ENCODE results near the gene RALGPS2.
A peak's percentile ranks its signal among the peaks of the same experiment; 100 is the strongest.

RALGPS2 gene

GRCh38 chr1:178724728-178725465 lies at the start of gene RALGPS2:
Gene RALGPS2, plus strand, starts transcription at chr1:178725244. Its CDS starts 51,521 bp downstream, at chr1:178776765.
- peak; percentile 73 for DNase-seq
- H3K36me3 Mint-ChIP-seq, result no peaks in the 10 kb centered on the region
- CTCF ChIA-PET, result no interaction called here
- peaks cover 12% of the 10 kb centered on the region for H3K27me3 Mint-ChIP-seq
- H3K27ac Mint-ChIP-seq, result peak within 1 kb of the TSS; percentile 80
- peaks cover 10% of the 10 kb centered on the region for H3K4me1 Mint-ChIP-seq
- peak within 1 kb of the TSS; percentile 80 for H3K4me3 Mint-ChIP-seq
- H3K9me3 Mint-ChIP-seq, result no peaks in the 10 kb centered on the region

- Mint-ChIP-seq H3K4me3 (no peak overlapping the region), H3K36me3 (no peaks in the 10 kb centered on the region), H3K27ac (no peak overlapping the region), H3K9me3 (no peaks in the 10 kb centered on the region), H3K4me1 (no peaks in the 10 kb centered on the region), H3K27me3 (peaks cover 4% of the 10 kb centered on the region)
- no peak for DNase-seq
- CTCF ChIA-PET, result no interaction called here
Observed at GRCh38 chr1:178679237-178679636, 45.8 kb upstream of the RALGPS2 start.

- Mint-ChIP-seq H3K27me3 (no peaks in the 10 kb centered on the region), H3K27ac (no peak overlapping the region), H3K36me3 (no peaks in the 10 kb centered on the region), H3K4me3 (no peak overlapping the region), H3K9me3 (no peaks in the 10 kb centered on the region), H3K4me1 (no peaks in the 10 kb centered on the region)
- no peak for DNase-seq
- CTCF ChIA-PET, result no interaction called here
Observed at GRCh38 chr1:178682429-178682828, 42.6 kb upstream of the RALGPS2 start.

- Mint-ChIP-seq H3K36me3 (no peaks in the 10 kb centered on the region), H3K27me3 (no peaks in the 10 kb centered on the region), H3K27ac (no peak overlapping the region), H3K4me1 (no peaks in the 10 kb centered on the region), H3K9me3 (no peaks in the 10 kb centered on the region), H3K4me3 (no peak overlapping the region)
- no peak for DNase-seq
- CTCF ChIA-PET, result no interaction called here
Observed at GRCh38 chr1:178682886-178683285, 42.2 kb upstream of the RALGPS2 start.

GRCh38 chr1:178683291-178683690 lies 41.8 kb upstream of the RALGPS2 start:
- no peak for DNase-seq
- Mint-ChIP-seq H3K27ac (no peak overlapping the region), H3K9me3 (no peaks in the 10 kb centered on the region), H3K4me1 (no peaks in the 10 kb centered on the region), H3K27me3 (no peaks in the 10 kb centered on the region), H3K4me3 (no peak overlapping the region), H3K36me3 (no peaks in the 10 kb centered on the region)
- CTCF ChIA-PET, result no interaction called here

GRCh38 chr1:178684111-178684510 lies 40.9 kb upstream of the RALGPS2 start:
- Mint-ChIP-seq H3K27ac (no peak overlapping the region), H3K27me3 (no peaks in the 10 kb centered on the region), H3K36me3 (no peaks in the 10 kb centered on the region), H3K4me3 (no peak overlapping the region), H3K4me1 (no peaks in the 10 kb centered on the region), H3K9me3 (no peaks in the 10 kb centered on the region)
- DNase-seq, result no peak
- CTCF ChIA-PET, result no interaction called here

GRCh38 chr1:178684542-178685000 lies 40.5 kb upstream of the RALGPS2 start:
- no peaks in the 10 kb centered on the region for H3K36me3 Mint-ChIP-seq
- CTCF ChIA-PET, result no interaction called here
- no peak overlapping the region for H3K27ac Mint-ChIP-seq
- H3K9me3 Mint-ChIP-seq, result no peaks in the 10 kb centered on the region
- H3K4me1 Mint-ChIP-seq, result no peaks in the 10 kb centered on the region
- no peak overlapping the region for H3K4me3 Mint-ChIP-seq
- no peaks in the 10 kb centered on the region for H3K27me3 Mint-ChIP-seq
- DNase-seq, result no peak

GRCh38 chr1:178686407-178686806 lies 38.6 kb upstream of the RALGPS2 start:
- no peak for DNase-seq
- CTCF ChIA-PET, result no interaction called here
- Mint-ChIP-seq H3K36me3 (no peaks in the 10 kb centered on the region), H3K27me3 (no peaks in the 10 kb centered on the region), H3K27ac (no peak overlapping the region), H3K4me3 (no peak overlapping the region), H3K9me3 (no peaks in the 10 kb centered on the region), H3K4me1 (no peaks in the 10 kb centered on the region)

GRCh38 chr1:178688244-178688643 lies 36.8 kb upstream of the RALGPS2 start:
- no peaks in the 10 kb centered on the region for H3K36me3 Mint-ChIP-seq
- no peaks in the 10 kb centered on the region for H3K4me1 Mint-ChIP-seq
- H3K9me3 Mint-ChIP-seq, result no peaks in the 10 kb centered on the region
- no peaks in the 10 kb centered on the region for H3K27me3 Mint-ChIP-seq
- no peak overlapping the region for H3K27ac Mint-ChIP-seq
- CTCF ChIA-PET, result no interaction called here
- no peak for DNase-seq
- H3K4me3 Mint-ChIP-seq, result no peak overlapping the region

GRCh38 chr1:178689769-178690168 lies 35.3 kb upstream of the RALGPS2 start:
- Mint-ChIP-seq H3K36me3 (no peaks in the 10 kb centered on the region), H3K4me1 (no peaks in the 10 kb centered on the region), H3K27ac (no peak overlapping the region), H3K27me3 (no peaks in the 10 kb centered on the region), H3K9me3 (no peaks in the 10 kb centered on the region), H3K4me3 (no peak overlapping the region)
- CTCF ChIA-PET, result no interaction called here
- no peak for DNase-seq

GRCh38 chr1:178690496-178690895 lies 34.5 kb upstream of the RALGPS2 start:
- H3K9me3 Mint-ChIP-seq, result no peaks in the 10 kb centered on the region
- no peaks in the 10 kb centered on the region for H3K36me3 Mint-ChIP-seq
- H3K27me3 Mint-ChIP-seq, result no peaks in the 10 kb centered on the region
- no peak overlapping the region for H3K4me3 Mint-ChIP-seq
- no peak overlapping the region for H3K27ac Mint-ChIP-seq
- no peak for DNase-seq
- CTCF ChIA-PET, result no interaction called here
- no peaks in the 10 kb centered on the region for H3K4me1 Mint-ChIP-seq

GRCh38 chr1:178692564-178693327 lies 32.3 kb upstream of the RALGPS2 start:
- H3K9me3 Mint-ChIP-seq, result no peaks in the 10 kb centered on the region
- DNase-seq, result no peak

GRCh38 chr1:178693366-178693765 lies 31.7 kb upstream of the RALGPS2 start:
- Mint-ChIP-seq H3K36me3 (no peaks in the 10 kb centered on the region), H3K4me3 (no peak overlapping the region), H3K9me3 (no peaks in the 10 kb centered on the region), H3K27ac (no peak overlapping the region), H3K4me1 (no peaks in the 10 kb centered on the region), H3K27me3 (no peaks in the 10 kb centered on the region)
- no peak for DNase-seq
- CTCF ChIA-PET, result interaction anchor here (0.9 kb wide), 1 partner anchor 1121 kb away, joined by 3 read pairs; no protein-coding TSS in a partner anchor

More at GRCh38 chr1:178692564-178693327, 32.3 kb upstream of the RALGPS2 start:
- CTCF ChIA-PET, result no interaction called here
- H3K27me3 Mint-ChIP-seq, result no peaks in the 10 kb centered on the region
- H3K27ac Mint-ChIP-seq, result no peak overlapping the region
- H3K4me3 Mint-ChIP-seq, result no peak overlapping the region
- H3K36me3 Mint-ChIP-seq, result no peaks in the 10 kb centered on the region
- no peaks in the 10 kb centered on the region for H3K4me1 Mint-ChIP-seq

- DNase-seq, result no peak
- Mint-ChIP-seq H3K27ac (no peak overlapping the region), H3K4me1 (no peaks in the 10 kb centered on the region), H3K9me3 (no peaks in the 10 kb centered on the region), H3K4me3 (no peak overlapping the region), H3K27me3 (peaks cover 6% of the 10 kb centered on the region), H3K36me3 (no peaks in the 10 kb centered on the region)
- CTCF ChIA-PET, result no interaction called here
Observed at GRCh38 chr1:178694923-178695525, 30.0 kb upstream of the RALGPS2 start.

GRCh38 chr1:178702146-178702545 lies 22.9 kb upstream of the RALGPS2 start:
- H3K27ac Mint-ChIP-seq, result no peak overlapping the region
- CTCF ChIA-PET, result no interaction called here
- no peak for DNase-seq
- no peaks in the 10 kb centered on the region for H3K4me1 Mint-ChIP-seq
- no peaks in the 10 kb centered on the region for H3K9me3 Mint-ChIP-seq
- H3K4me3 Mint-ChIP-seq, result no peak overlapping the region
- H3K36me3 Mint-ChIP-seq, result no peaks in the 10 kb centered on the region
- peaks cover 19% of the 10 kb centered on the region for H3K27me3 Mint-ChIP-seq
